T-helper 2 cell treated with Interferon-gamma antibody and Interleukin-4, amounts not matched to agents 100 ng/mL and 5 ng/mL, for 36 hours (primary cell): Measurements from ENCODE around the gene SMG7. TPM values are rescaled to one million over a fixed set of nuclear protein-coding genes. Genes with fewer than 3 reads are reported as not detected.

ENCODE experiments used
- intact Hi-C: fragments of 100-400 bp; cut with micrococcal nuclease; formaldehyde crosslinking; loops from one replicate; pipeline ENCODE4 v1.15.1; 2023
- total RNA-seq: library from RNA; stranded (reverse); gene quantifications from 2 replicates; pipeline ENCODE4 v1.2.3, GENCODE V29; 2022

SMG7 gene
- total RNA-seq, 1 donor from 2014 or later = 84.3 TPM

DNA sequence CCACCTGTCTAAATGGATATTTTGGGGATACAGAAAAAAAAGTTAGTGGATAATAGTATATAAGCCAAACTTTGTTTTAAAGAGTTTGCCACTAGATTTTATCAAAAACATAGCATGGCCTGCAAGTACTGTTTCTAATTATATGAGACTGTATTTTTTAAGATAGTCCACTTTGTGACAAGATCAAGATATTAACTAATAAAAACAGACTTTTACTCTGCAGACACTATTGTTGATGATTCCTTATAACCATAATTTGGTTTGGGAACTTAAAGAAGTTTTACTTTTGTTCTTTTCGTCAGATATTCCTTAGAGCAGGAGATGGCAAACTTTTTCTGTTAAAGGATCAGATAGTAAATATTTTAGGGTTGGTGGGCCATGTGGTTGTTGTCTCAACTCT lies 36.4 kb downstream of the SMG7 start:
- intact Hi-C loops = no loop called here

GRCh38 chr1:183512450-183512849 lies 40.2 kb downstream of the SMG7 start:
- intact Hi-C loops = no loop called here

GRCh38 chr1:183514235-183514634 lies 41.9 kb downstream of the SMG7 start:
- intact Hi-C loops = no loop called here

DNA sequence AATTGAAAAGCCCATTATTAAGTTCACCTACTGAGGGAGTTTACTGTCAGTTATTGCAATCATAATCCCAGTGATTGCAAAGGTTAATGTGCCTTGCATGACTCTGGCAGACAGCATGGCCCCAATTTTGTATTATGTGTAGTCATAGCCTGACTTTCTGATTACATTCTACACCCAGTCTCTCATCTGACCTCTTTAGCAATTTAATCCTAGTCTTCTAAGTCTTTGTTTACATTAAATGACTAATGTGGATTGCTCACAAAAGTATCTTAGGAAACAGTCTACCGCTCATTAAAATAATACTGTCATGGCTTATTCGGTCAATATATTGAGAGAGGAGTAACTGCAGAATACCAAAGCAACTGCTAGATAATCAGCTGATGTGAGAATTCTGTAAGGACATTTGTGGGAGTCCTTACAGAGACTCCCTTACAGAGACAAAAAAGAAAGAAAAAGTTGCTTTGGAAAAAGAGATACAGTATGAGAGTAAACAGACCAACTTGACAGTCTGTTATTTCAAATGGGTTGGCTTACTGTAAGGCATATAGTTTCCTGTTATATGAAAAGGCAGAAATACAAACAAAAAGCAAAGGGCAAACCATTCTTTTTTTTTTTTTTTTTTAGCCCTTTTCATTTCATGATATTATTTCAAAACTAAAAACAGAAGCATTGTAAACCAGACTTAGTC lies 42.8 kb downstream of the SMG7 start:
- intact Hi-C loops = no loop called here

GRCh38 chr1:183516725-183517124 lies 44.4 kb downstream of the SMG7 start:
- intact Hi-C loops = no loop called here

GRCh38 chr1:183517401-183517800 lies 45.1 kb downstream of the SMG7 start:
- intact Hi-C loops = no loop called here

DNA sequence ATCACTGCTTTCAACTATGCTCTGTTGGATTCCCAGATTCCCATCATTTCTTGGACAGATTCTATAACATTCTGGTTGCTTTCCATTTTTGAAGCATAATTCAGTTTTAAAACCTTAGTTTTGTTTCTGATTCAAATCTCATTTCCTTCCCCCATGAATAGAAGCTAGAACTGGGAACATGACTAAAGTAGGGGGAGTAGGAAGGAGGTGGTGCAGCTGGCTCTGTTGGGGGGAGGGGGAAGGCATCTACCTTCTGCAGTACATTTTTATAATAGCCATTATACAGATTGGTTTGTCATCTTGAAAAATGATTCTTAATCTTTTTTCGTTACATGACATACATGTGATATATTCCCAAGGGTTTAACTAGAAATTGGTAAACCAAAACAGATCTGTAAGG lies 48.1 kb downstream of the SMG7 start:
- intact Hi-C loops = no loop called here

DNA sequence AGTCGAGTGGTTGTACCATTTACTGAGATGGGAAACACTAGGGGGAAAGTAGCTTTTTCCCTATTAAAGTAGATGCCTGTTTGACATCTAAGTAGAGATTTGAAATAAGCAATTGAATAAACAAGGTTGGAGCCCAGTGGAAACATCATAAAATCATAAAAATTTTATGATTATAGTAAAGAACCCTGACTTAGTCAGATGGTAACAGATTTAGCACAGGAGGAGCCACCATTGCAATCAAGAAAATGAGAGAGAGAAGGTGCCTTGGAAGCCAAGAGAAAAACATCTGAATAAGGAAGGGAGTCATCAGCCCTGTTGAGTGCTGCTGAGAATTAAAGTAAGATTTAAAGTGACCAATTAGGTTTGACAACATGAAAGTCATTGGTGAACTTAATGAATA lies 49.8 kb downstream of the SMG7 start:
- intact Hi-C loops = no loop called here

GRCh38 chr1:183528577-183528976 lies 56.3 kb downstream of the SMG7 start:
- intact Hi-C loops = no loop called here

- intact Hi-C loops = no loop called here
Measured at GRCh38 chr1:183533617-183534174, 61.4 kb downstream of the SMG7 start.

DNA sequence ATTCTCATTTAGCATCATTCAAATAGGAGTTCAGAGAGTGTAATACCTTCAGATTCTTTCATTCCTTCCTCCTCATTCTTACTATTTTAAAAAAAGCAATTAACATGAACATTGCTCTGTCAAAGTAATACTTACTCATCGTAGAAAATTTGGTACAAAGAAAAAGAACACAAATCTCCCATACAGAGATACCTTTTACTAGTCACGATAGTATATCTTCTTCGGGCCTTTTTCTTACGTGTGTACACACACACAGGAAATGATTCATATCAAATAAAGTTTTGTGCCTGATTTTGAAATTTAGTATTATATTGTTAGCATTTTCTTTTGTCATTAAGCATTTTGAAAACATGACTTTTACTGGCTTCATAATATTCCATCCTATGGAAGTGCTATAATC lies 65.1 kb downstream of the SMG7 start:
- intact Hi-C loops = loop anchor here (5.0 kb wide), 1 partner anchor 95 kb away; no protein-coding TSS in a partner anchor

- intact Hi-C loops = loop anchor here (1.0 to 5.0 kb wide), 4 partner anchors 49 to 261 kb away; partner anchors contain the start of gene NCF2
Measured at GRCh38 chr1:183543619-183544204, 71.4 kb downstream of the SMG7 start.

- intact Hi-C loops = loop anchor here (5.0 kb wide), 3 partner anchors 48 to 262 kb away; partner anchors contain the start of gene NCF2
Measured at GRCh38 chr1:183544598-183545297, 72.4 kb downstream of the SMG7 start.

- intact Hi-C loops = no loop called here
Measured at GRCh38 chr1:183546427-183546826, 74.1 kb downstream of the SMG7 start.

DNA sequence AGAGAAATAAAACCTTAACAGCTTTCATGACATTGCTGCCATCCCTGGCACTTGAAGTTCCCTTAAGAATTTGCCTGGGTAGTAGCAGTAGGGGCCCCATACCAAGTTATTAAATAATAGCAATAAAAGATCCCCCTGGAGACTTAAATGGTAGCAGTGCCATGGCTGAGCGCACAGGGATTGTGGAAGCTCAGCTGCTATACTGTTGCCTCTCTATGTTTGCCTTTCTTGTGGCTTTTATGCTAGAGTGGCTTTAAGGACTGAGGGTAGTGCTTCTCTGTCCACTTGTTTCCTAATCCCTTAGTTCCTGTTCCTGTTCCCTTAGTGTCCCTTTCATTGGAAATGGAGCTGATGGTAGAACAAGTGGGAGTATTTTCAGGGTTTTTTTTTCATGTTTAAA lies 75.8 kb downstream of the SMG7 start:
- intact Hi-C loops = no loop called here

GRCh38 chr1:183550915-183551314 lies 78.6 kb downstream of the SMG7 start:
- intact Hi-C loops = no loop called here

GRCh38 chr1:183551924-183552323 lies 79.6 kb downstream of the SMG7 start:
- intact Hi-C loops = no loop called here

DNA sequence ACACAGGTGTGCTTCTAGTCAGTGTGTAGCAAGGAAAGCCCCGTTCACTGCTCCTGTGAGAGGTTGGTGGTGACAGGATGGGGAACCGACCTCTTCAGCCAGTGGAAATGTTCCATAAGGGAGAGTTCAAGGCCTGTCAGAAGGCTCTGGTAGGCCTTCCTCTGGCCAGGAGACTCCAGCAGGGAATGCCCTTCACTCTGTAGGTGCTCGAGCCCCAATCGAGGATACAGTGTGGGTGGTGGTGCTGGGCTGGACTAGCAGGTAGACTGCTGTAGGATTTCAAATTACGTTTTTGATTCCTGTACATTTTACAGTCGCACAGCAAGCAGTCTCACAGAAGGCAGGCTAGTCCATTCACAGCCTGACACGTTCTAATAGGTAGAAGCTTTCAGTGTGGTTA lies 80.1 kb downstream of the SMG7 start:
- intact Hi-C loops = no loop called here

GRCh38 chr1:183552891-183553290 lies 80.6 kb downstream of the SMG7 start:
- intact Hi-C loops = no loop called here

DNA sequence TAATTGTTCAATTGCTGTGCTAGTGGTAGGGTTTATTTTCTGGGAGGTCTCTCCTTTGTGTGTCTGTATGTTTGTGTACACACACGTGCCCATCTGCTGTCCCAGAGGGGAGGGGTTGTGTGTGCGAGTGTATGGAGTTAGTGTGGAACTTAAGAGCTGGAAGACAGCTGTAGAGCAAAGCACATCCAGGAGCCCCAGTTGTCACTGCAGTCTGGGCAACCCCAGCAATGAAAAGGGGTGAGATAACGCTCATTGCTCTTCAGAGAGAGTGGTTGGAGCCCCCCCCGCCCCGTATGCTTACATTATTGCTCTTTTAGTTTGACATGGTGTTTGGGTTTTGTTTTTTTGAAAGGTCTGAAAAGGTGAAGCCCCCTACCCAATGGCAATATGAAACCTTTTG lies 81.0 kb downstream of the SMG7 start:
- intact Hi-C loops = no loop called here

DNA sequence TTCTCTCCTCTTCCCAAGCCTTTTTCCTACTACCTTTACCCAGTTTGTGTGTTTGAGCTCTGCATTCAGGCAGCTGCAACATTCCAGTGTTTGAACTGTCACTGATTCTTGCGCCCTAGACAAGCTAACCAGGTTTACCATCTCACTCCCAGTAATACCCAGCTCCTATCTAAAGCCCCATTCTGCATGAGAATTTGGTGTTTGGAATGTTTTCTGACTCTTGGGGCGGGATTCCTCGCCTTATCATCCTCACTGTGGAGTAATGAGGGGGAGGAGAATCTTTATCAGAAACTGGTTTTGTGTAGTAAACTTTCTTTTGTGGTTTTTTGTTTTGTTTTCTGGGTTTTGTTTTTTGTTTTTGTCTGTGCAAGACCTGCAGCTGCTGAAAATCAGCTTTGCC lies 81.5 kb downstream of the SMG7 start:
- intact Hi-C loops = no loop called here

GRCh38 chr1:183554577-183554976 lies 82.3 kb downstream of the SMG7 start:
- intact Hi-C loops = no loop called here
